Gastrocnemius medialis (tissue), 4 donors: Measurements from ENCODE around the gene SIL1.

ENCODE experiments used
- POLR2A ChIP-seq, 2 donors: fragments of 450-650 bp; IDR thresholded peaks; one replicate each; pipeline ENCODE4 v1.6.1; 2017; ENCODE audit warnings: antibody characterized with exemption in 2 of 2, mild to moderate bottlenecking in 2 of 2, moderate library complexity in 2 of 2
- TF ChIP-seq, protein P1 (sequence below), 5 experiments: fragments of 450-650 bp in 3 of 5; fragments of 200-600 bp in 2 of 5; sonication (generic) in 2 of 5; IDR thresholded peaks in 4 of 5; conservative IDR thresholded peaks in 1 of 5; 1 replicate in 4 of 5; 2 replicates in 1 of 5; pipeline ENCODE4 v1.5.1; 2016 to 2019; ENCODE audit warnings: antibody characterized with exemption in 5 of 5, mild to moderate bottlenecking in 3 of 5, moderate library complexity in 3 of 5

DNA sequence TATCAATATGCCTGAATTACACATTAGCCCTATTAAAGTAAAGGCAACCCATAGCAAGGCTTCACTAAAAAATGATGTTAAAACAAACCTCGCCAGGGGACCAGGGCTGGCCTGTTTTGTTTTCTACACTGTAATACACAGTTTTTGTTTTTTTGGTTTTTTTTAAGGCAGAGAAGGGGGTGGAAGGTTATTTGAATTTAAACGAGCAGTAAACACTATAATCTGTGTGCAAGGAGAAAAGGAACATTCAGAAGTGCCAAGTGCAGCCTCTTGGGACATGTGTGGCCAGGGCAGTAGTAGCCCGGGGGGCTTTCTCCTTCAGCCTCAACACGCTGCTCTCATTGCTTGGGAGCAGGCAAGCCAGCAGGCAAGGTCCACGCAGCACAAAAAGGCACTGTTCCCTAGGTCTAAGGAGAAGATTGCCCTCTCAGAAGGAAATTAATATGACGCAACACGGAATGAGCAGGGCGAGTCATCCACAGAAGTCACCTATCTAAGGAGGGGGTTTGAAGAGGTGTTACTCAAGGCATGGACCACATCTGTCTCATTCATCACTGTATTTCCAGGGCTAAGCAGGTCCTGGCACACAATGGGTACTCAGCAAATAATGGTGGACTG lies 16.2 kb downstream of the SIL1 start:
- TF ChIP-seq, protein P1, sequence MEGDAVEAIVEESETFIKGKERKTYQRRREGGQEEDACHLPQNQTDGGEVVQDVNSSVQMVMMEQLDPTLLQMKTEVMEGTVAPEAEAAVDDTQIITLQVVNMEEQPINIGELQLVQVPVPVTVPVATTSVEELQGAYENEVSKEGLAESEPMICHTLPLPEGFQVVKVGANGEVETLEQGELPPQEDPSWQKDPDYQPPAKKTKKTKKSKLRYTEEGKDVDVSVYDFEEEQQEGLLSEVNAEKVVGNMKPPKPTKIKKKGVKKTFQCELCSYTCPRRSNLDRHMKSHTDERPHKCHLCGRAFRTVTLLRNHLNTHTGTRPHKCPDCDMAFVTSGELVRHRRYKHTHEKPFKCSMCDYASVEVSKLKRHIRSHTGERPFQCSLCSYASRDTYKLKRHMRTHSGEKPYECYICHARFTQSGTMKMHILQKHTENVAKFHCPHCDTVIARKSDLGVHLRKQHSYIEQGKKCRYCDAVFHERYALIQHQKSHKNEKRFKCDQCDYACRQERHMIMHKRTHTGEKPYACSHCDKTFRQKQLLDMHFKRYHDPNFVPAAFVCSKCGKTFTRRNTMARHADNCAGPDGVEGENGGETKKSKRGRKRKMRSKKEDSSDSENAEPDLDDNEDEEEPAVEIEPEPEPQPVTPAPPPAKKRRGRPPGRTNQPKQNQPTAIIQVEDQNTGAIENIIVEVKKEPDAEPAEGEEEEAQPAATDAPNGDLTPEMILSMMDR (IDR thresholded peaks at IDR 0.05 in 4 of 5, conservative IDR thresholded peaks at IDR 0.05 in 1 of 5): no peak
- TF ChIP-seq POLR2A (IDR thresholded peaks at IDR 0.05): no peak
